Activated CD4-positive, alpha-beta T cell treated with anti-CD3 and anti-CD28 coated beads for 1 hour (primary cell): ENCODE measurements around the gene KRTAP4-1.
"Not testable (repeated sequence)": the region's sequence is repeated elsewhere in the genome, so short reads cannot be mapped to it uniquely, and the experiment has no call there.

Experiments
- DNase-seq: peaks from one replicate; pipeline ENCODE4 v3.0.0-alpha.2; 2020

Gene KRTAP4-1

GRCh38 chr17:41184480-41184961 is at the start of gene KRTAP4-1:
Gene KRTAP4-1 (minus strand): TSS chr17:41184911. CDS start chr17:41184854, 57 bp downstream.
- no peak for DNase-seq

GRCh38 chr17:41232399-41233105 is 47.8 kb upstream of the KRTAP4-1 start, which contains the start of gene KRTAP9-3:
Gene KRTAP9-3 (plus strand): TSS chr17:41232449. CDS start chr17:41232502, 53 bp downstream.
- not testable (repeated sequence) for DNase-seq

DNA sequence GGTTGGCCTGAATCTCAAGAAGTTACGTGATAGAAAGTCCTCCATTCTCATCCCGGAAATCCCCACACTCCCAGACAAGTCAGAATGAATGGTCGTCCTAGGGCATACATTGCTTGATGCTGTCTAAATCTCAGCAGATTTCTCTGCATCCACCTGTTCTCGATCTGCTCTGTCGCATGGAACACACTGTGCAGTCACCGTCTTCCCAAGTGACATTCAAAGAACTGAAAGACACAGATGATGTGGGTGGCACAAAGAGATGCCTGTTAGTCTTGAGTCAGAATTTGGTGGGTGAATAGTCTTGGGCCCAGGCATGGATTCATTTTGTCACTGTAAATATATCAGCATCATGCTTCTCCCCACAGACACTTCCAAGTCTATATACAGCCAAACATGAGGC is 47.0 kb upstream of the KRTAP4-1 start:
- DNase-seq, result no peak

- DNase-seq, result no peak
Observed at GRCh38 chr17:41230094-41230493, 45.4 kb upstream of the KRTAP4-1 start.

DNA sequence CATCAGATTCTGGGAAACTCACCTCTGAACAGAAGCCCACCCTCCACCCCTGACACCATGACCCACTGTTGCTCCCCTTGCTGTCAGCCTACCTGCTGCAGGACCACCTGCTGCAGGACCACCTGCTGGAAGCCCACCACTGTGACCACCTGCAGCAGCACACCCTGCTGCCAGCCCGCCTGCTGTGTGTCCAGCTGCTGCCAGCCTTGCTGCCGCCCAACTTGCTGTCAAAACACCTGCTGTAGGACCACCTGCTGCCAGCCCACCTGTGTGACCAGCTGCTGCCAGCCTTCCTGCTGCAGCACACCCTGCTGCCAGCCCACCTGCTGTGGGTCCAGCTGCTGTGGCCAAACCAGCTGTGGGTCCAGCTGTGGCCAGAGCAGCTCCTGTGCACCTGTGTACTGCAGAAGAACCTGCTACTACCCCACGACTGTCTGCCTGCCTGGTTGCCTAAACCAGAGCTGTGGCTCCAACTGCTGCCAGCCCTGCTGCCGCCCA is 41.9 kb upstream of the KRTAP4-1 start, which contains the start of gene KRTAP9-2:
Gene KRTAP9-2 (plus strand): TSS at position 51 of the 498 bp plus-strand sequence. CDS start 7 bp downstream, at position 58.
- not testable (repeated sequence) for DNase-seq

DNA sequence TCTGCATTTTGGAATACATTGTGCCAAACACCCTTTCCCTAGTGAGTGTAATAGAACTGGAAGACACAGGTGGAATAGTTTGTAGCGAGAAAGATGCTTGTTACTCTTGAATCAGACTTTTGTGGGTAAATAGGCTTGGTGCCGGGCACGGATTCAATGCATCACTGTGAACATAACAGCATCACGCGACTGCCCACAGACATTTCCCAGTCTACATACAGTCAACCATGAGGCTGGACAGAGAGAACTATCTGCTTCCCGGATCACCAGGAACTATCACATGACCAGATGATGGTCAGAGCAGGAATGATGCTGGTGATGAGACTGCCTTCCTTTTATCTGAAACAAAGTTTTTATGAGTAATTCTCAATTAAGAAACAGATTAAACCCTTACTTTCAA is 41.3 kb upstream of the KRTAP4-1 start:
- no peak for DNase-seq

DNA sequence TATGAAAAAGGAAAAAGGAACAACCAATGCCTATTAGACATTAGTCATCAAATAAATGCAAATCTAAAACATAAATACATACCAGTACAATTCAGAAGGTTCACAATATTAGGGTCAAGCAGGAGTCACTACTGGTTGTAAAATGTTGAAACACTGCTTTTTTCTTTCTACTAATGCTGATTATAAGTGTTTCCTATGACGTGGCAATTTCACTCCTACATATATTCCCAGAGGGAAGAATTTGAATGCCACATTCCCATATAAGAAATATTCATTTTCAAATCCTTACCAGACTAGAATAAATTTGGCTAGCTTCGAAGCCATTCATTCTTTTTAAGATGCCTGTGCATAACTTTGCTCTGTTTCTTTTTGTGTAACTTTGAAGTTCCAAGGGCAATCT is 39.1 kb upstream of the KRTAP4-1 start:
- no peak for DNase-seq

GRCh38 chr17:41215681-41216080 is 31.0 kb upstream of the KRTAP4-1 start:
- no peak for DNase-seq

- no peak for DNase-seq
Observed at GRCh38 chr17:41212524-41213169, 27.9 kb upstream of the KRTAP4-1 start.

DNA sequence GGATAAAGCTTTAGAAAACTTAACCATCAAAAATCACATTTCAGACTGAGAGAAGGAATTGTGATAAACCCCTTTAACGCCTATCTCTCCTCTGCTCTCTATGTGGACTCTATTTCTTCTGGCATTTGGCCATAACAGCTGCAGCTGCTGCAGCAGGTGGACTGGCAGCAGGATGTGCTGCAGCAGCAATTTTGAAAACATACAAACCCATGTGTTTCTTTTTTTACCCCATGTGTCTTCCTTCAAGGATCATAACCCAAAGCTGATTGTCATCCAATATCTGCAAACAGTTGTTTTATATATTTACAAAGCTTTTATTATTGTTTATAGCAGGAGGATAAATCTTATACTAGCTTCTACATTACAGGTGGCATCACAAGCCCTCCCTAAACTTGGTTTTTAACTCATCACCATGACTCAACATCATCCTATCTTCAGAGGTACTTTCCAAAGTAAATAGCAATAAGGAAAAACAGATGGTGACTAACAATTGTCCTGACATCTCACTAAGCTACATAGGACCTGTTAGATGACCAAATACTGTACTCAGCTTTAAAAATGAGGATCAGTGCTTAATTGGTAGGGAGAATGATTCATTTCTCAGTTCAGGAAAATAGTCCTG is 27.2 kb upstream of the KRTAP4-1 start:
- no peak for DNase-seq

GRCh38 chr17:41199421-41200078 is 14.8 kb upstream of the KRTAP4-1 start:
- DNase-seq, result no peak

GRCh38 chr17:41196068-41196467 is 11.4 kb upstream of the KRTAP4-1 start:
- DNase-seq, result no peak

DNA sequence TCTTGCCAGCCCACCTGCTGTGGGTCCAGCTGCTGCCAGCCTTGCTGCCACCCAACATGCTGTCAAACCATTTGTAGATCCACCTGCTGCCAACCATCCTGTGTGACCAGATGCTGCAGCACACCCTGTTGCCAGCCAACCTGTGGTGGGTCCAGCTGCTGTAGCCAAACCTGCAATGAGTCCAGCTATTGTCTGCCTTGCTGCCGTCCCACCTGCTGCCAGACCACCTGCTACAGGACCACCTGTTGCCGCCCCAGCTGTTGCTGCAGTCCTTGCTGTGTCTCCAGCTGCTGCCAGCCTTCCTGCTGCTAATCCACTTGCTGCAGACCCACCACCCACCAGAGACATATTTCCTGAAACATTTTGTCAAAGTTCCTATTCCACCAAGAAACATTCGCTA is 5.6 kb upstream of the KRTAP4-1 start:
- DNase-seq, result no peak

- DNase-seq, result not testable (repeated sequence)
Observed at GRCh38 chr17:41189837-41190318, 5.2 kb upstream of the KRTAP4-1 start, which contains the start of gene KRTAP9-1. Gene KRTAP9-1 (plus strand): TSS chr17:41189887. CDS start chr17:41189887, 0 bp downstream.

DNA sequence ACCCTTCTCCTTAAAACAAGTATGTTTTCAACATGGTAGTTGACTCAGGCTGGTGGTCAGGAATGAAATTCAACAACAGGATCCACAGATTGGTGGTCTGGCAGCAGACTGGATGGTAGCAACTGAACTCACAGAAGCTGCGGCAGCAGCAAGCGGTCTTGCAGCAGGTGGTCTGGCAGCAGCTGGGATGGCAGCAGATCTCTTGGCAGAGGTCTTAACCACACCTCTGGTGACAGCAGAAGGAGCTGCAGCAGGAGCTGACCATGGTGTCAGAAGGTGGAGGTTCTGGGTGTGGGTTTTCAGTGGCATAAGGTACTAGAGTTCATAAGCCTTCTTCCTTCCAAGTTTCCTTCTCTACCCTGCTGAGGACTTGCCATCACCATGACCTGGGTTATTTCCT is 2.2 kb upstream of the KRTAP4-1 start:
- no peak for DNase-seq

DNA sequence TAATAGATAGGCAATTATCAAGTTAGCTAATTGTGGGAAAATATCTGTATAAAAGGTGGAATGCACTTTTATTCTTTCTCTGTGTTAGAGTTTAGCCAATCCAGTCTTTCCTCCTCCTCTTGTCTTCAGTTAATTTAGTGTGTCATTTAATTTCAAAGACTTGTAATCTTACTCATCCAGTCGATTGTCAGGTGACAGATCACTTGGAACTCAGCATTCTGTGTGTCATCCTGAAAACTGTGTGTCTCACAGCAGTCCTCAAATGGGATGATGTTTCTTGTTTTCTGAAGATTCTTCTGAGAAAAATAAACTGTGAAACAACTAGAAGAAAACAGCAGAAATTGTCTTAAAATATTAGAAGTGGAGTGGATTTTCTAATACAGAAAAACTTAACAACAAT is 290 bp upstream of the KRTAP4-1 start:
- no peak for DNase-seq

DNA sequence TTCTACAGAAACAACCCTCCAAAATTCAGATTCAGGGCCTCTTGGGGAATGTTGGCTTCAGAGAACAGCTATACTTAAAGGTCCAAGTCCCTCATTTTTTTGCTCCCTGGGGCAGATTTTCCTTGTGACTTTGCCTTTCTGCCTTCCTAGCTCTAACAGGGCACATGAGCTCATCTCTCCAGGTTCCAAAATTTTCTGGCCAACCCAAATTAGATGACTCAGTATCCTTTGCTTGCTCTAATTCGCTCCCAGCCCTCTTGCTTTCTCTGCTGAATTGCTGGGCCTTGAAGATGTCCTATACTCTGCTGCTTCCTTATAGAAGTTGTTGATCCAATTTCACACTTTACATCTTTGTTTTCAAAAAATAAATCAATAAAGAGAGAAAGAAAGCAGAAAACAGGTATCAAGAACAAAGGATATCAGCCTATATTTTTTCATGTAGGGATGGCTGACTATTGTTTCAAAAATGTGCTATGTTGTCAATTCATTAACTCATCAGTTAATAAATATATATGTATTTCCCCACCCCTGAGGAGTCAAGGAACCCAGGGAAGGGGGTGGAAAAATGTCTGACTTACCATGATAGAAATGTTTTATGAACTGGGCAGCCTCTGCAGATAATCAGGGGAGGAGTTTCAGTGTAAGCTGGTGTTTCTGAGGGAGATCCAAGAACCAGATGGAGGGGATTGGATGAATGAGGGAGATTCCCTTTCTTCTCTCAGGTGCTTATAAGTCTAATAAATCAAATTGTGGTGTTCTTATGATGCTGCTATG is 5.7 kb downstream of the KRTAP4-1 start:
- DNase-seq, result no peak

GRCh38 chr17:41178341-41178740 is 6.4 kb downstream of the KRTAP4-1 start:
- DNase-seq, result no peak

DNA sequence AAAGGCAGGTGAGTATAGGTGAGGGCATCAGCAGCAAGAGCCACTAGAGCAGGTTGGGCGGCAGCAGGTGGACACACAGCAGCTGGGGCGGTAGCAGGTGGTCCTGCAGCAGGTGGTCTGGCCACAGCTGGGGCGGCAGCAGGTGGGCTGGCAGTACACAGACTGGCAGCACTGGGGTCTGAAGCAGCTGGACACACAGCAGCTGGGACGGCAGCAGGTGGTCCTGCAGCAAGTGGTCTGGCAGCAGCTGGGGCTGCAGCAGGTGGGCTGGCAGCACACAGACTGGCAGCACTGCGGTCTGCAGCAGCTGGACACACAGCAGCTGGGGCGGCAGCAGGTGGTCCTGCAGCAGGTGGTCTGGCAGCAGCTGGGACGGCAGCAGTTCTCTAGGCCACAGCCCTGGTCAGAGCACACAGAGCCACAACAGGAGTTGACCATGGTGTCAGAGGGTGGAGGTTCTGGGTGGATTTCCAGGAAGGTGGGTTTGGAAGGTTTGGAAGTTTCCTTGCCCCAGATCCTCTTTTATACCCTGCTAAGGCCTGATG is 6.9 kb downstream of the KRTAP4-1 start, which contains the start of gene KRTAP4-2:
Gene KRTAP4-2 (minus strand): TSS at position 495 of the 545 bp plus-strand sequence. CDS start 57 bp downstream, at position 438.
- no peak for DNase-seq

DNA sequence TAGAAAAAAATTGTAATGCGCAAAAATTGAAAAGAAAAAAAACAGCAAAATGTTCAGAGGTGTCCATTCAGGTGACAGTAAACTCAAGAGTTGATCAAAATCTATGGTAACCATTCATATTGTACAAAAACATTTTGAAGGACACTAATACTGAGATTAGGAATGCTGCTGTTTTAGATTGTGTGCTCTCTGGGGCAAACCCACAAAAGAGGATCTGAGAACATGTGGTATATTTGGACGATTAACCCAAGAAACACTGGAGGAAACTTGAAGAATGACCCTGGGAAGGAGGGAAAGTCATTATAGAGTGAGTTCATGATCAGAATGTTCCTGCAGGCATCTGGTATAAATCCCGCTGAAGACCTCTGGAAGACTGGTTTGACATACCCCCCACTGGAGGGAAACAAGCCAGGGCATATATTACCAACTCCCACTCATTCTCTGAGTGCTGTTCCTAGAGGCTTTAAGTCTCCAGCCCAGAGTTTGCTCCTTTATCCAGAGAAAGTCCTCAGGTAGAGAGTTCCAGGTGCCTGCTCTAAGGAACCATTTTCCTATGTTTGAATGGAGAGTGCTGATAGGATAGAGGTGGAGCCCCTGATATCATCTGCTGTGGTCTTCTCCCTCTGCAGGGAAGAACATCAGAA is 7.8 kb downstream of the KRTAP4-1 start:
- DNase-seq, result no peak

DNA sequence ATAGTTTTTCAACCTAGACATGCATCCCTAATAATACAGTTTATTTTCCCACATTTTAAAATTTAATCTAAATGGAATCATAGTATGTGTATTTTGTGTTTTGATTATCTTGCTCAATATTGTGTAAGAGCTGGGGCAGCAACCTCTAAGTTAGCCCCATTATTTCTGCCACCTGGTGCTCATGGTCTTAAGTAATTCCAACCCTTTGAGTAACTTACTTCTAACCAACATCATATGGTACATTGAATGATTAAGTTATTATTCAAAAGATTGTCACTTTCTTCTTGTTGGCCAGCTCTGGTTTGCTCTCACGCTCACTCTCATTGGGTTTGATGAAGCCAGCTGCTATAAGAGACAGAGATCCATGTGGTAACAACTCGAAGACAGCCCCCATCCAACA is 12.8 kb downstream of the KRTAP4-1 start:
- DNase-seq, result no peak
